ENCODE data around the gene DCLK1.

DNA sequence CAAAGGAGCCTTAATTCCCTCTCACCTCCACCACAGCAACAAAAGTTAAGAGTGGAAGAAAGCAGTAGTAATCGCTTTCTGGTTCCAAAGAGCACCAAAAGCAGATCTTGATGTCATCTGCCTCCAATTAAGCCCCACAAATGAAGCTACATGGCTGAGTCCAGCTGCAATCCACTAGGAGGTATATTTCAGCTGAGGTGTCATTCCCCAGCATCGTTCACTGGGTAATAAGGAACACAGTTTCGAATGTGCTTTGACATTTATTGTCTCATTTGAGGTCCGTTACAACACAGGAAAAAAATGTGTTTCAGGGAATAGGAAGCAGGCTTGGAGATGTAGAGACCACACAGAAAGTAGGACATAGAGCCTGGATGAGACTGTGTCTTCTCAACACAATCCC is 190.4 kb downstream of the DCLK1 start:
- TF ChIP-seq POLR2A (IDR thresholded peaks at IDR 0.05; ENCODE audit: borderline replicate concordance, extremely low read depth, insufficient read depth, insufficient read length) (no peak), EZH2phosphoT487 (IDR thresholded peaks at IDR 0.05; ENCODE audit: borderline replicate concordance) (no peak), POLR2AphosphoS5 (IDR thresholded peaks at IDR 0.05; ENCODE audit: low read depth, low read length) (no peak), ATF3 (IDR thresholded peaks at IDR 0.05) (no peak)
